Stimulated activated CD4-positive, alpha-beta T cell treated with anti-CD3 and anti-CD28 coated beads, Interleukin-15, amount 100 ng/mL, for 48 hours (primary cell): ENCODE measurements around the gene CYP8B1.
"Not testable (repeated sequence)": the region's sequence is repeated elsewhere in the genome, so short reads cannot be mapped to it uniquely, and the experiment has no call there.

Experiments used
- DNase-seq, 2 donors: peaks; one replicate each; pipeline ENCODE4 v3.0.0-alpha.2; 2020; ENCODE audit warnings: low read depth in 2 of 2

CYP8B1 gene

DNA sequence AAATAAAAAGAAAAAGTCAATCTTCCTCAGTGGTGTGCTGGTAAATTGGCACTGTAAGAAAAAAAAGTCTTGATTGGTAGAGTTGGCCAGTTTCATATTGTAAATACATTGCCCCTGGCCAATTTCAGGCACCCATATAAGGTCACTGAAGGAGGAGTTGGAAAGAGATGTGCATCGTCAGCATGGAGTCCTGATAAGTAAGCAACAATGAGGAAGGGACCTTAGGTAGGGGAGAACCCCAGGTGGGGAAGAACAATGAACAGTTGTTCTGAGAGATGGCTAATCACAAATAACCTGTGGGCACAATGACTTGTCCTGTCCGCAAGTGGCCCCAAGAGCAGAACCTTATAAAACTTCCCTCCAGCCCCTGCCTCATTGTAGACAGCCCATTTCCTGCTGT is 8.6 kb upstream of the CYP8B1 start:
- no peak for DNase-seq

DNA sequence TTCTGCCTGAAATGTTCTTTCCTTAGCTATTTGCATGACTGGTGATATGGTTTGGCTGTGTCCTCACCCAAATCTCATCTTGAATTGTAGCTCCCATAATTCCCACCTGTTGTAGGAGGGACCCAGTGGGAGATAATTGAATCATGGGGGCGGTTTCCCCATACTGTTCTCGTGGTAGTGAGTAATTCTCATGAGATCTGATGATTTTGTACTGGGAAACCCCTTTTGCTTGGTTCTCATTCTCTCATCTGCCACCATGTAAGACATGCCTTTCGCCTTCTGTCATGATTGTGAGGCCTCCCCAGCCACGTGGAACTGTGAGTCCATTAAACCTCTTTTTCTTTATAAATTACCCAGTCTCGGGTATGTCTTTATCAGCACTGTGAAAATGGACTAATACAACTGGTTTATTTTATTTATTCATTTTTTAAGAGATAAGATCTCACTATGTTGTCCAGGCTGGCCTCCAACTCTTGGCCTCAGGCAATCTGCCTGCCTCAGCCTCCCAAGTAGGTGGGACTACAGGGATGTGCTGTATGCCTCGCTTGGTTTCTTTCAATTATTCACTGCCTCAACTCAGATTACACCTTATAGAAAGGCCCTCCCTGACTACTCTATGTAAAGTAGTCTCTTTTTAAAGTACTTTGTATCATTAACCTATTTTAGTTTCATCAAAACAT is 7.7 kb upstream of the CYP8B1 start:
- DNase-seq: not testable (repeated sequence)

DNA sequence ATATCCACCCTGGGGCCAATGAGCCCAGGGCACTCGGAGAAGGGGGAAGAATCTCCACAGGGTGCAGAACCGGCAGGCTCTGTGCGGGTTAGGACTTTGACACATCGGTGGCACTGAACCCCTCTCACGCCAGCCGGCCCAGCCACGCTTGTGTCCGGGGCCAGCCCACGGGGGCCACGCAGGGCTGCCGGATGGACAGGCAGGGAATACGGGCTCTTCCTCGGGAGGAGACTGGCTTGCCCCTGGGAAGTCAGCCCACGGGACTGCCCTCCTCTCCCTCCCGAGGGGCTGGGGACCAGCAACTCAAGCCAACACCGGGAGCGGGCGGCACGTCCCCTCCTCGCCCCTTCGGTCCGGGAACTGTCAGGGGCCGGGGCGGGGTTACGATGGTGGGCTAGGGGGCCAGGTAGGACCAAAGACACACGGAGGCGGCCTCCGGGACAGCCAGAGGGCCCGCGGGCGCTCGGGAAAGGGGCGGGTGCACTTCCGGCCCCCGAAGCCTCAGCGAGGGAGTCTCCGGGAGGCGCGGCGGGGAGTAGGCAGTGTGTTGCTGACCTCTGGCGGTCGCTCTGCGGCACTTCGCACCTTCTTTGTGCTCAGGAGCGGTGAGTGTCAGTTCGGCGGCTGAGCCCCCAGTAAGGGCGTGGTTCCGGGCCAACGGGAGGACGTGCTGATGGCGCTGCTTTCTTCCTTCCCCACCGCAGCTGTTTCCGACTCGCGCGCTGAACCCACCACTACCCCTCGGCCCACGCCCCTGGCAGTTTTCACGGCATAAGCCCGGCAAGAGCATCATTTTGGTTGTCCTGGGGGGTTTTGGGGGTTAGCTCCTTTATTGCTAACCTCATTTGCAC is 5.1 kb upstream of the CYP8B1 start:
- peak; percentile 80 to 84 for DNase-seq

DNA sequence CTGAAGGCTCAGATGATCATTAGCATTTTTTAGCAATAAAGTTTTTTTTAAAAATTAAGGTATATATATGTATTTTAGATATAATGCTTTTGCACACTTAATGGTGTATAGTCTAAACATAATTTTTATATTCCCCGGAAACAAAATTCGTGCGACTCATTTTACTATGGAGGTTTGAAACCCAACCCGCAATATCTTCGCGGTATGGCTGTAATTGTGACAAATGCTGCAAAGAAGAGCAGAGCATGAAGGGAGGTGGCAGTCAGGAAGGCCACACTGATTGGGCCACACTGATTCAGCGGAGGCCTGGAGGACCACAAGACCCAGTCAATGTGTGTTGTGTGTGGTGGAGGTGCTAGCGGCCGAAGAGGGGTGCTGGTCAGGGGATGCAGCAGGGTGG is 4.5 kb upstream of the CYP8B1 start:
- DNase-seq: no peak

DNA sequence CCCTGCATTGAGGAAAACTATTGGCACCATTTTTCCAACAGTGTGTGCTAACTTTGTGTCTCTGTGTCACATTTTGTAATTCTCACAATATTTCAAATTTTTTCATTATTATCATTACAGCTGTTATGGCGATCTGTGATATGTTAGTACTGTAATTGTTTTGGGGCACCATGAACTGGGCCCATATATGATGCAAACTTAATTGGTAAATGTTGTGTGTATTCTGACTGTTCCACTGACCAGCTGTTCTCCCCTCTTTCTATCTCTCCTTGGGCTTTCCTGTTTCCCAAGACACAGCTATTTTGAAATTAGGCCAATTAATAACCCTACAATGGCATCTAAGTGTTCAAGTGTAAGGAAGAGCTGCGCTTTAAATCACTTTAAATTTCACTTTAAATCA is 2.2 kb upstream of the CYP8B1 start:
- no peak for DNase-seq

DNA sequence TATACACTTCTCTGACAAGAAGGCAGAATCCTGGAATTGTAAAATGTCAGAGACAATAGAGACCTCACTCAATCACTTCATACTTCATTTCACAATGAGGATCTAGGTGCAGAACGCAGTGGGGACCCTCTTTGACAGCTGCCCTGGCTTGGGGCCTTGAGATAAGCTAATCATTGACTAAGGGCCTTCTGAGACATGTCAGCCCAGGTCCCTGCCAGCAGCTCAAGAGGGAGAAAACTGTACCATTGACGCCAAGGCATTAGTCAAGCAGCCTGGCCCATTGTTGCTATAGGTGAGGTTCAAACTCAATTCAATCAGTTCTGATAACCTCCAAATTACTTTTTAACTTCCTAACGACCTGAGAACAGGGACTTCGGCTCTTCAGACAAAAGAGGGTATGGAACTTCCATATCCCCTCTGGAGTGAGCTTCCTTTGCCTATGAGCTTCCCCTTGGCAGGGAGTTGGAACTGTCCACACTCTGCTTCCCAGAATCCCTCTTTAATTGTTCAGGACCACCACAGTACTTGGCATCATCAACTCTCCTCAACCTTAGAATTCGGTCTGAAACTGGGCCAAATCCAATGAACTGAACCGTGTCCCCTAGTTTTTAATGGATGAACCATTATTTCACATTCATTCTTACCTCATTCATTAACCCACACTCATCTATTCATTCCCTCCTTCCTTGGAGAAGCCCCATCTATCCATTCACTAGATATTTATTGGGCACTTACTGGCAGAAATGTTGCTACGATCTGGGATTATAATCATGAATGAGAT is 1.5 kb upstream of the CYP8B1 start:
- DNase-seq: no peak

DNA sequence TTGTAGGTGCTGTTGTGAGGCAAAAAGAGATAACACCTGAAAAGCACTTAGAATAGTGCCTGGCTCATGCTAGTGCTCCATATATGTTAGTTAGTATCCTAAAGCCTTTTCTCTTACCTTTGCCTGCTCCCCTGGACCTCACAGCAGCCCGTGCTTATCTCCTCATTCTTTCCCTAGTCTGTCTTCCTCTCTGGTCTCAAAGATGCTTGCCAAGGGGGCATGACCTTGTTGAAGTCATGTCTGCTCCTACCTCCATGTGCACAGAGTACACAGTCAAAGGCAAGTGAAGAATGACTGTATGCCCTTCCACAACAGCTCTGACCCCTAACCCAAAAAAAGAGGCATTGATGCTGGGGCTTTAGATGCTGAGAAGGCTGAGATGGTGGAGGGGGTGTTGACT is 722 bp upstream of the CYP8B1 start:
- no peak for DNase-seq

DNA sequence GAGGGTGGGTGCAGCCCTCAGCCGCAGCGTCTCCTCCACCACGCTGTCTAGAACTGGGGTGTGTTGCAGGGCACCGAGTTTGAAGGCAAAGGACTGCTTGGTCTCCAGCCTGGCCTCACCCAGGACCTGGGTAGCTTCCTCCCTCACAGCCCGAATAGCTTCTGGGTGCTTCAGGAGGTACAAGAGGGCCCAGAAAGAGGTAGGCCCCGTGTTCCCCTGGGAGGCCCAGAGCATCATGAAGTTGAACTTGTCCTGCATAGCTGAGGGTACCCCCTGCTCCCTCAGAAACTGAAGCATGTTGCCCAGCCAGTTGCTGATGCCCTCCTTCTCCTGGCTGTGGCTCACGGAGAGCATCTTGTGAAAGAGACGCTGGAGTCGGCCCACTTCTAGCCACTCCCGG is 930 bp downstream of the CYP8B1 start:
- DNase-seq: no peak

DNA sequence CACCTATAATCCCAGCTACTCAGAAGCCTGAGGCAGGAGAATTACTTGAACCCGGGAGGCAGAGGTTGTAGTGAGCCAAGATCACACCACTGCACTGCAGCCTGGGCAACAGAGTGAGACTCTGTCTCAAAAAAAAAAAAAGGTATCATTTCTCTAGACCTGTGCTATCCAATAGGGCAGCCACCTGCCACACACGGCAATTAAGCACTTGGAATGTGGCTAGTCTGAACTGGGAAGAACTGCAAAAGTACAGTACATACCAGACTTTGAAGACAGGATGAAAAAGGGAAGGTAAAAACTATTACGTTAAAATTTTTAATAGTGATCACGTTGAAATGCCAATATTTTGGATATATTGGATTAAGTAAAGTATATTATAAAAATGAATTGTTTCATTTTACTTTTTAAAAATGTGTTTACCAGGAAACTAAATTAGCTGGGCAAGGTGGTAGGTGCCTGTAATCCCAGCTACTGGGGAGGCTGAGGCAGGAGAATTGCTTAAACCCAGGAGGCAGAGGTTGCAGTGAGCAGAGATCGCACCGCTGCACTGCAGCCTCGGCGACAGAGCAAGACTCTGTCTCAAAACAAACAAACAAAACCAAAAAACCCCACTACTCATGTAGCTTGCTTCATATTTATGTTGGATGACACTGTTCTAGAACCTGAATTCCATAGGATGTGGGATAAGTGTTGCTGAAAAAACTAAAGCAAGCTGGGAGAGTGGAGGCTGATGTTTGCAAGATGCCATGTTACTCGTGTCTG is 2.3 kb downstream of the CYP8B1 start:
- DNase-seq: no peak

DNA sequence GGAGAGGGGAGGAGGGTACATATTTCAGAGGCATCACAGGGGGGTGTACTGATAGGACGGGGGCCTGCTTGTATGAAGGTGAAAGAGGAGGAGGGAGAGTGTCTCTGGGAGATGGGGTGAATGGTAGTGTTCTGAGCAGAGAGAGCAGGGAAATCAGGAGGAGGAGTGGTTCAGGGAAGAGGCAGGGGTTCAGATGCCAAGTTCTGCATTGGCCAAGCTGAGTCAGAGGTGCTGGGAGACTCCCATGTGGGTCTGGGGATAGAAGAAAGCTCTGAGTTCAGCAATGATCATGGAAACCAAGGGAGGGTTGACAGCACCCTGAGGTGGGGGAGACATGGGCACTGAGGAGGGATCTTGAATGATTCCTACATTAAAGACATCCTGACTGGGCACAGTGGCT is 3.0 kb downstream of the CYP8B1 start:
- DNase-seq: no peak

DNA sequence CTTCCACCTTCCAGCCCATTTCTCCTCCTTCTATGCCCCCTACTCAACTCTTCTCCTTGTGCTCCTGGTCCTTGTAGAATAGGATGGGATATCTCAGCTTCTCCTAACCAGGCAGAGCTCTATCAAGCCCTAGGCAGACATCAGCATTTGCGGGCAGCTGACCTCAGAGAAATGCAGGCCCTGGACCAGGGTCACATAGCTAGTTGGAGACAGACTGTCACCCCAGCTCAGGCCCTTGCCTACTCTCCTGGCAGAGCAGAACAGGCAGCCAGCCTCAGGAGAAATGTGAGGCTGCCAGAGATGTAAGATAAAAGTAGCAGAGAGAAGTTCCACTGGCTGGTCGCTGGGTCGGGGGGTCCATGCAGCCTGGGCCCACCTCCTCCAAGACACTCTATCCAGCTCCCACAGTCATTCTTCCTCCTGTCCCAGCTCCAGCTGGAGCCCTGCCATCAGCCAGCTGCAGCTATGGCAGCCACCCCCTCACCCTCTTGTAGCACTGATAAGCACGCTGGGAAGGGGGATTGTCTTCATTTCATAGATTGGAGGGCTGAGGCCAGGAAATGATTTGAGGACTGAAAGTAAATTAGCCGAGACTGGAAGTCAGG is 4.0 kb downstream of the CYP8B1 start:
- no peak for DNase-seq

DNA sequence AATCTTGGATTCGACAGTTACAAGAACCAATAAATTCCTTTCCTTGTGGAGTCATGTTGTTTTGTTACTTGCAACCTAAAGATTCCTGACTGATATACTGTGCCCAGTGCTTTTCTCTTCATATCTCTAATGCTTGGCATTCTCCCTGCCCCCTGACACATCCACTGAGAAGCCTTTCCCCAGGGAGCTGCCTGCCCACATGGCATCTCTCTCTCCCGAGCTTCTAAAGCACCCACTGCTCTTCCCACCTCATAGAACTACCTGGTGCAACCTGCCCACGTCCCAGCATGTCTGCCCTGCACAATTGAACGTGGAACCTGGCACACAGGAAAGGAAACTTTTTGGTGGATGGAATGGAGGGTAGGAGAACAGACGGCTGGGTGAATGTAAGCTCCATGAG is 6.8 kb downstream of the CYP8B1 start:
- no peak for DNase-seq

DNA sequence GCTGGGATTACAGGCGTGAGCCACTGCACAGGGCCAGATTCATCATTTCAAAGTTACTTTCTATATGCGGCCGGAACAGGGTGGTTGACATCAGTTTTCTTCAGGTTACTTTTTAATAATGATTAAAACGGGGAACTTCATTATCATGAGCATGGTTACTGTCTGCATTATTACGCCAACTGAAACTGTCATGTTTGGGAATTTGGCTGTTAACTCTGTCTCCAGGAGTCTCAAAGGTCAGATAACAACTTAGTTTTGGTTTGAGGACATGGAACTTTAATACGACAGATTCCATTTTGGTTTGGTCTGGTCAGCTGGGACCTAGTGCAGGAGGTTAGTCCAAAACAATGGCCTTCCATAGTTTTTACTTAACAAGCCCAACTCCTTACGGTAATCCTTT is 8.5 kb downstream of the CYP8B1 start:
- no peak for DNase-seq

DNA sequence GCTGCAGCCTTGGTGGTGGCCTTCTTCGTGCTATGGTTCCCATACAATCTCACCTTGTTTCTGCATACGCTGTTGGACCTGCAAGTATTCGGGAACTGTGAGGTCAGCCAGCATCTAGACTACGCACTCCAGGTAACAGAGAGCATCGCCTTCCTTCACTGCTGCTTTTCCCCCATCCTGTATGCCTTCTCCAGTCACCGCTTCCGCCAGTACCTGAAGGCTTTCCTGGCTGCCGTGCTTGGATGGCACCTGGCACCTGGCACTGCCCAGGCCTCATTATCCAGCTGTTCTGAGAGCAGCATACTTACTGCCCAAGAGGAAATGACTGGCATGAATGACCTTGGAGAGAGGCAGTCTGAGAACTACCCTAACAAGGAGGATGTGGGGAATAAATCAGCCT is 10.4 kb downstream of the CYP8B1 start:
- no peak for DNase-seq

DNA sequence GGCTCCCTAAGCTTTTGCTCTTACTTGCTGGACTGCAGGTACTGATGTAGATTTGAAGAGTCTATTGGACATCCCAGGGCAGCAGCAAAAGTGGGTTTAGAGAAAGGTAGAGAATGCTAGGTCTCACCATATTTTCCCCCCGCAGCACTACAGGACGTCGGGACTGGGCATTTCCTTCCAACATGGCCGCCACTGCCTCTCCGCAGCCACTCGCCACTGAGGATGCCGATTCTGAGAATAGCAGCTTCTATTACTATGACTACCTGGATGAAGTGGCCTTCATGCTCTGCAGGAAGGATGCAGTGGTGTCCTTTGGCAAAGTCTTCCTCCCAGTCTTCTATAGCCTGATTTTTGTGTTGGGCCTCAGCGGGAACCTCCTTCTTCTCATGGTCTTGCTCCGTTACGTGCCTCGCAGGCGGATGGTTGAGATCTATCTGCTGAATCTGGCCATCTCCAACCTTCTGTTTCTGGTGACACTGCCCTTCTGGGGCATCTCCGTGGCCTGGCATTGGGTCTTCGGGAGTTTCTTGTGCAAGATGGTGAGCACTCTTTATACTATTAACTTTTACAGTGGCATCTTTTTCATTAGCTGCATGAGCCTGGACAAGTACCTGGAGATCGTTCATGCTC is 11.2 kb downstream of the CYP8B1 start:
- DNase-seq: no peak

DNA sequence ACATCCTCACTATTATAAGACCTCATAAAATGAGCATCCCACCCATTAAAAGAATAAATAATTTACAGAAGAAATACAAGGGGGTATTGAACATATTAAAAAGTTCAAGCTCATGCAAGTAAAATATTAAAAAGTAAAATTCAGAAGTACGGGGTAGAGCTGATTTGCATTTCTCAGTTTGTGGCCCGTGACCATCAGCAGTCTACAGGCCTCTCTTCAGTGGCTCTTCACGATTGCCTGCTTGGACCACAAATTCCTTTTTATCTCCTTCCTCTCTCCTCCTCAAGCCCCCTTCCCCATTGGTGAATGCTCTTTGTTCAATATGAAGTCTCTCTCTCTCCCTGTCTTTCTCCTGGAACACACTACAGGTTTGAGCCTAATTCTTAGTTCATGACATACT is 19.1 kb downstream of the CYP8B1 start:
- DNase-seq: no peak

DNA sequence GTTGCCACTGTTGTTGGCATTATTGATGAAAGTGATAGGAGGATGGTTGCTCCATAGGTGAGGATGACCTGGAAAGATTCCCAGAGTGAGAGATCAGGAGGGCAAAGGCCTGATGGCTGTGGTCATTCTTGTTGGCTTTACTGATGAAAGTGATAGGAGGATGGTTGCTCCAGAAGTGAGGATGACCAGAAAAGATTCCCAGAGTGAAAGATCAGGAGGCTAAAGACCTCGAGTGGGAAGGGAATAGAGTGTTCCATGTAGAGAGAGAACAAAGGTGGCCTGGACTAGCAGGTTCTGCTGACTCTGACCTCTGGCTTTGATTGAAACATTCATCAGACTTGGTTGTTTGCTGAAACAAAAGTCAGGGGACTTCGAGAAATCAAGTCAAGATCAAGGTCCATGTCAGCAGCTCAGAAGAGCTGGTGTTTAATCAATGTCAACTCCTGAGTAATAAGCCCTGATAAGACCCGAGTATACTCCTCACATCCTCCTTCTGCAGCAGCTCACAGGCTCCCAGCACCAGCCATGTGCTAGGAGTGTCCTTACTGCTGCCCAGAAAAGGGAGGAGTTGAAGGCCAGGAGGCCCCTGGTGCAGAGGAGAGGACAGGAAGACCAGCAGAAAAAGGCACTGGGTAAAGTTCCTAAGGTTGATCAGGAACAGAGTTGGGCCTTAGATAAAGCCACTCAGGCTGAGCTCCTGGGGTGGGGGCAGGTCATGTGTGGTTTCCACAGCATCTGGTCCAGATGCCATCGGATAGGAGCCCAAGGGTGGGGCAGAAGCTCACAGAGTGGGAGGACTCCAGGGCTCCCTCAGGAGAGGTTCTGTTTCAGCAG is 19.9 kb downstream of the CYP8B1 start:
- DNase-seq: no peak

DNA sequence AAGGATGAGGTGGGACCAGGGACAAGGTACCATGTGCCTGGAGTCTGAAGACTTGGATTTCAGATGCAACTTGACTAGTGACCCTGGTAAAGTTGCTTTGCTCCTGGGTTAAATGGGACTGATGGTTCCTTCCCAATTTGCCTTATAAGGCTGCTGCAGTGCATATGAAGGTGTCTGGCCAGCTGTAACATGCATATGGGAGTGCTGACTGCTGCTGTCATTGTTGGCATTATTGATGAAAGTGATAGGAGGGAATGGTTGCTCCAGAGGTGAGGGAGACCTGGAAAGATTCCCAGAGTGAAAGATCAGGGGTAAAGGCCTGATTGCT is 20.5 kb downstream of the CYP8B1 start:
- no peak for DNase-seq

DNA sequence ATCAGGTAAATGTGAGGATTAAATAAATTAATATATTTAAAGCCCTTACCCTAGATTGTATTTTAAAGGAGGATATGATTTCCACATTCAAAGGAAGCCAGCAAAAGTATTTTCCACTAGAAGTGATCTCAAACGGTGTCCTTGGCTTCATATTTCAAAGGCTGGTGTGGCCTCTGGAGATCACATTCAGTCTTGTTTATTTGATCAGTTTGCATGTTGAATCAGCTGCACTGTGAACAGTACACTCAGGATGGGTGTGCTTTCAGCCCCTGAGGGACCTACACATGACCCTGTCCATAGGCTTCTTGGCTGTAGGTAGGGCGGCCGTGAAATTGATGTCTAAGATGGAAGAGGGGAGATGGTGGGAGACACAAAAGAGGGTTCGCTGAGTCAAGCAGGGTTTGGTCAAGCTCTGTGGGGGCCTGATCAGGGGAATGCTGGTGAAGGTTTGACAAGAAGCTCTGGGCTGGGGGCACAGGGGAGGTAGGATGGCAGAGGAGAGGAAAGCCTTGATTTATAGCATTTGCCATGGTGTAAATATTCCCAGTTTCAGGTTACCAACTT is 21.9 kb downstream of the CYP8B1 start:
- no peak for DNase-seq

DNA sequence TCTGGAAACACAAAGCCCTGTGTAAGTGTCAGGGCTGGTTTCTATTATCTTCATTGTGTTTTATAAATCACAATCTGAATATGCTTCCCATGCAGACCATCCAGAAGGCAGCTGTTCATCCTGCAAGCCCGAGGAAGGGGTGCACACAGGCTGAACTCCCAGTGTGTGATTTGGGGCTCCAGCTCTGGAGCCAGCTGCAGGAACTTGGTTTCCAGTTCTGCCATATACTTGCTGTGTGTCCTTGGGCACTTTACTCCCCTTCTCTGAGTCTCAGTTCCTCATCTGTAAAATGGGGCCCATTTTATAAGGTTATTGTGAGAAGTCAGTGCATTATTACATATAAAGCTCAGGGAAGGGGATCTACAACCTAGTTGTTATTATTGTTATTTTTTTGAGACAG is 22.6 kb downstream of the CYP8B1 start:
- DNase-seq: no peak
